ENCODE results near the gene IKBIP. TPM values are rescaled to one million over a fixed set of nuclear protein-coding genes. Genes with fewer than 3 reads are reported as not detected.

IKBIP gene
- total RNA-seq, 1 experiment from 2014 or later = 14.5 TPM

DNA sequence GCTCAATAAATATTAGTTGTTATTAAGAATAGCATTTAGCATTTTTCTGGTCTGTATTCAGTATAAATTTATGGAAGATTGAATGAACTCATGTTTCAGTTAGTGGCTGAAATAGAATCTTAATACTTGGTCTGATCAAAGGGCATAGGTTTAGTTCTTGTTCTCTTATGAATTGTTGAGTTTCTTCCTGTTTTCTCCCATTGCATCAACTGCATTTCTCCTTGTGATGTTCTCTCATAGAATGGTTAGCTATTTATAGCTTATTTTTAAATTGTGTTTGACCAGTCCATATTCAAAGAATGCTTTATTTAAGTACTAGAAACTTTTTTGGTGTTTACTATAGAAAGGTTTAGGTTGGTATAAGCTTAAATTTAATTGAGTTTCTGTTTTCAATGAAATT, 30.3 kb upstream of the IKBIP start:
- H3K9me3 ChIP-seq (ENCODE audit: control insufficient read depth in 1 of 2, insufficient read depth in 1 of 2, low read depth in 1 of 2, low read length in 2 of 2) = no peaks in the 10 kb centered on the region
- ATAC-seq = no peak
- no peak for TF ChIP-seq CBX3 (IDR thresholded peaks at IDR 0.05; ENCODE audit: low read depth)
- TF ChIP-seq FOSL1 (IDR thresholded peaks at IDR 0.05; ENCODE audit: low read depth) = no peak
- no peak for TF ChIP-seq SRF (IDR thresholded peaks at IDR 0.05; ENCODE audit: low read depth)
- TF ChIP-seq, protein P1, sequence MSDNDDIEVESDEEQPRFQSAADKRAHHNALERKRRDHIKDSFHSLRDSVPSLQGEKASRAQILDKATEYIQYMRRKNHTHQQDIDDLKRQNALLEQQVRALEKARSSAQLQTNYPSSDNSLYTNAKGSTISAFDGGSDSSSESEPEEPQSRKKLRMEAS (IDR thresholded peaks at IDR 0.05) = no peak
- TF ChIP-seq ZNF274 (IDR thresholded peaks at IDR 0.05; ENCODE audit: low read depth, low read length) = no peak
- TF ChIP-seq, protein P2, sequence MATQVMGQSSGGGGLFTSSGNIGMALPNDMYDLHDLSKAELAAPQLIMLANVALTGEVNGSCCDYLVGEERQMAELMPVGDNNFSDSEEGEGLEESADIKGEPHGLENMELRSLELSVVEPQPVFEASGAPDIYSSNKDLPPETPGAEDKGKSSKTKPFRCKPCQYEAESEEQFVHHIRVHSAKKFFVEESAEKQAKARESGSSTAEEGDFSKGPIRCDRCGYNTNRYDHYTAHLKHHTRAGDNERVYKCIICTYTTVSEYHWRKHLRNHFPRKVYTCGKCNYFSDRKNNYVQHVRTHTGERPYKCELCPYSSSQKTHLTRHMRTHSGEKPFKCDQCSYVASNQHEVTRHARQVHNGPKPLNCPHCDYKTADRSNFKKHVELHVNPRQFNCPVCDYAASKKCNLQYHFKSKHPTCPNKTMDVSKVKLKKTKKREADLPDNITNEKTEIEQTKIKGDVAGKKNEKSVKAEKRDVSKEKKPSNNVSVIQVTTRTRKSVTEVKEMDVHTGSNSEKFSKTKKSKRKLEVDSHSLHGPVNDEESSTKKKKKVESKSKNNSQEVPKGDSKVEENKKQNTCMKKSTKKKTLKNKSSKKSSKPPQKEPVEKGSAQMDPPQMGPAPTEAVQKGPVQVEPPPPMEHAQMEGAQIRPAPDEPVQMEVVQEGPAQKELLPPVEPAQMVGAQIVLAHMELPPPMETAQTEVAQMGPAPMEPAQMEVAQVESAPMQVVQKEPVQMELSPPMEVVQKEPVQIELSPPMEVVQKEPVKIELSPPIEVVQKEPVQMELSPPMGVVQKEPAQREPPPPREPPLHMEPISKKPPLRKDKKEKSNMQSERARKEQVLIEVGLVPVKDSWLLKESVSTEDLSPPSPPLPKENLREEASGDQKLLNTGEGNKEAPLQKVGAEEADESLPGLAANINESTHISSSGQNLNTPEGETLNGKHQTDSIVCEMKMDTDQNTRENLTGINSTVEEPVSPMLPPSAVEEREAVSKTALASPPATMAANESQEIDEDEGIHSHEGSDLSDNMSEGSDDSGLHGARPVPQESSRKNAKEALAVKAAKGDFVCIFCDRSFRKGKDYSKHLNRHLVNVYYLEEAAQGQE (IDR thresholded peaks at IDR 0.05; ENCODE audit: low read depth) = no peak
- TF ChIP-seq JUND (IDR thresholded peaks at IDR 0.05) = no peak

DNA sequence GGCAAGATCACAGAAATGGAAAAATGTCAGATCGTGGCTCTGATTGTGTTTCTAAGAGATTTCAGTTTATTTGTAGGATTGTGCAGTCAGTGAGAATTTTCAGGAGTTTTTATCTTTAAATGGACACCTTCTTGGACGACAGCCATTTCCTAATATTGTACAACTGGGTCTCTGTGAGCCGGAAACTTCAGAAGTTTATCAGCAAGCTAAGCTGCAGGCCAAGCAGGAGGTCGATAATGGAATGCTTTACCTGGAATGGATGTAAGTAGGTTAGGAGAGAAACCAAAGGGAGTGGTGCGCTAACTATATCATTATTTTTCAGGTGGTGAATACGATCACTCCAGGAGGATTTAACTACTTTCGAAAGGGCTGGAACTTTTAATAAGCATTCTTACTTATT, 26.9 kb upstream of the IKBIP start:
- DNase-seq (ENCODE audit: low read depth, low spot score) (no peak), ATAC-seq (no peak)
- Histone ChIP-seq H3K4me3 (replicated peaks in 1 of 2; ENCODE audit: low read depth in 1 of 2, low read length in 2 of 2) (no peak overlapping the region), H3K9ac (ENCODE audit: low read length) (no peak overlapping the region), H4K20me1 (ENCODE audit: insufficient read depth) (no peaks in the 10 kb centered on the region), H3K9me2 (ENCODE audit: insufficient read depth) (no peaks in the 10 kb centered on the region), H3K27me3 (ENCODE audit: insufficient read depth, low read length) (no peaks in the 10 kb centered on the region), H3K9me3 (ENCODE audit: control insufficient read depth in 1 of 2, insufficient read depth in 1 of 2, low read depth in 1 of 2, low read length in 2 of 2) (no peaks in the 10 kb centered on the region), H3K36me3 (ENCODE audit: control insufficient read depth in 1 of 2, insufficient read depth in 2 of 2, low read length in 2 of 2) (peaks cover 0 to 19% of the 10 kb centered on the region in 2 experiments; a peak in 2 of 4 replicates), H2AFZ (ENCODE audit: low read depth, low read length, poor library complexity, severe bottlenecking) (no peak overlapping the region), H3K79me2 (ENCODE audit: insufficient read depth, low read length) (no peaks in the 10 kb centered on the region), H3K4me1 (ENCODE audit: control insufficient read depth in 1 of 2, insufficient read depth in 2 of 2, low read length in 2 of 2) (no peaks in the 10 kb centered on the region), H3K27ac (ENCODE audit: low read depth, low read length) (no peak overlapping the region), H3K4me2 (ENCODE audit: low read length) (no peak overlapping the region)
- BruUV-seq (replicated peaks) = no TSS peak
- ChIA-PET CTCF (no interaction called here), RAD21 (ENCODE audit: low non-redundant PET in 1 of 2, low total read pairs in 2 of 2, uncharacterized antibody in 2 of 2, unreplicated experiment in 2 of 2) (no interaction called here), POLR2A (no interaction called here)
- intact Hi-C loops (cut with micrococcal nuclease) = no loop called here
- TF ChIP-seq POLR2AphosphoS5 (IDR thresholded peaks at IDR 0.05; ENCODE audit: low read depth, low read length) = no peak
- no peak for TF ChIP-seq EGR1 (IDR thresholded peaks at IDR 0.05; ENCODE audit: low read depth)
- TF ChIP-seq ZFX (IDR thresholded peaks at IDR 0.05) = no peak
- TF ChIP-seq RAD21 (IDR thresholded peaks at IDR 0.05; ENCODE audit: low read depth) = no peak
- TF ChIP-seq, protein P1 (IDR thresholded peaks at IDR 0.05) = no peak
- TF ChIP-seq EZH2phosphoT487 (IDR thresholded peaks at IDR 0.05; ENCODE audit: borderline replicate concordance) = no peak
- TF ChIP-seq EZH2 (IDR thresholded peaks at IDR 0.05) = no peak
- TF ChIP-seq CBX3 (IDR thresholded peaks at IDR 0.05; ENCODE audit: low read depth) = no peak
- no peak for TF ChIP-seq JUND (IDR thresholded peaks at IDR 0.05)
- no peak for TF ChIP-seq ELF1 (IDR thresholded peaks at IDR 0.05; ENCODE audit: borderline replicate concordance, low read depth)
- TF ChIP-seq, protein P3, sequence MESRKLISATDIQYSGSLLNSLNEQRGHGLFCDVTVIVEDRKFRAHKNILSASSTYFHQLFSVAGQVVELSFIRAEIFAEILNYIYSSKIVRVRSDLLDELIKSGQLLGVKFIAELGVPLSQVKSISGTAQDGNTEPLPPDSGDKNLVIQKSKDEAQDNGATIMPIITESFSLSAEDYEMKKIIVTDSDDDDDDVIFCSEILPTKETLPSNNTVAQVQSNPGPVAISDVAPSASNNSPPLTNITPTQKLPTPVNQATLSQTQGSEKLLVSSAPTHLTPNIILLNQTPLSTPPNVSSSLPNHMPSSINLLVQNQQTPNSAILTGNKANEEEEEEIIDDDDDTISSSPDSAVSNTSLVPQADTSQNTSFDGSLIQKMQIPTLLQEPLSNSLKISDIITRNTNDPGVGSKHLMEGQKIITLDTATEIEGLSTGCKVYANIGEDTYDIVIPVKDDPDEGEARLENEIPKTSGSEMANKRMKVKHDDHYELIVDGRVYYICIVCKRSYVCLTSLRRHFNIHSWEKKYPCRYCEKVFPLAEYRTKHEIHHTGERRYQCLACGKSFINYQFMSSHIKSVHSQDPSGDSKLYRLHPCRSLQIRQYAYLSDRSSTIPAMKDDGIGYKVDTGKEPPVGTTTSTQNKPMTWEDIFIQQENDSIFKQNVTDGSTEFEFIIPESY (IDR thresholded peaks at IDR 0.05; ENCODE audit: extremely low read depth, insufficient replicate concordance, low read length) = no peak
- TF ChIP-seq POLR2A (IDR thresholded peaks at IDR 0.05; ENCODE audit: borderline replicate concordance, extremely low read depth, insufficient read depth, insufficient read length) = no peak
- TF ChIP-seq SP1 (IDR thresholded peaks at IDR 0.05; ENCODE audit: low read depth) = no peak
- no peak for TF ChIP-seq FOSL1 (IDR thresholded peaks at IDR 0.05; ENCODE audit: low read depth)

More for the DNA sequence above, 30.3 kb upstream of the IKBIP start:
- Histone ChIP-seq H3K4me3 (replicated peaks in 1 of 2; ENCODE audit: low read depth in 1 of 2, low read length in 2 of 2) (no peak overlapping the region), H3K36me3 (ENCODE audit: control insufficient read depth in 1 of 2, insufficient read depth in 2 of 2, low read length in 2 of 2) (peaks cover 0 to 10% of the 10 kb centered on the region in 2 experiments; a peak in 2 of 4 replicates), H3K9ac (ENCODE audit: low read length) (no peak overlapping the region), H3K4me1 (ENCODE audit: control insufficient read depth in 1 of 2, insufficient read depth in 2 of 2, low read length in 2 of 2) (no peaks in the 10 kb centered on the region), H3K27me3 (ENCODE audit: insufficient read depth, low read length) (no peaks in the 10 kb centered on the region), H4K20me1 (ENCODE audit: insufficient read depth) (no peaks in the 10 kb centered on the region), H3K27ac (ENCODE audit: low read depth, low read length) (no peak overlapping the region), H3K4me2 (ENCODE audit: low read length) (no peak overlapping the region), H3K79me2 (ENCODE audit: insufficient read depth, low read length) (no peaks in the 10 kb centered on the region), H2AFZ (ENCODE audit: low read depth, low read length, poor library complexity, severe bottlenecking) (no peak overlapping the region), H3K9me2 (ENCODE audit: insufficient read depth) (no peaks in the 10 kb centered on the region)
- CTCF ChIA-PET = no interaction called here
- DNase-seq (ENCODE audit: low read depth, low spot score) = no peak
- intact Hi-C loops (cut with micrococcal nuclease) = no loop called here
- RAD21 ChIA-PET (ENCODE audit: low non-redundant PET in 1 of 2, low total read pairs in 2 of 2, uncharacterized antibody in 2 of 2, unreplicated experiment in 2 of 2) = no interaction called here
- no TSS peak for BruUV-seq (replicated peaks)
- POLR2A ChIA-PET = no interaction called here

Data from HCT116 (cell line).